ENCODE results near the gene EPHA3.

GRCh38 chr3:89171687-89172545 lies 64.5 kb downstream of the EPHA3 start:
- TF ChIP-seq, protein P1, sequence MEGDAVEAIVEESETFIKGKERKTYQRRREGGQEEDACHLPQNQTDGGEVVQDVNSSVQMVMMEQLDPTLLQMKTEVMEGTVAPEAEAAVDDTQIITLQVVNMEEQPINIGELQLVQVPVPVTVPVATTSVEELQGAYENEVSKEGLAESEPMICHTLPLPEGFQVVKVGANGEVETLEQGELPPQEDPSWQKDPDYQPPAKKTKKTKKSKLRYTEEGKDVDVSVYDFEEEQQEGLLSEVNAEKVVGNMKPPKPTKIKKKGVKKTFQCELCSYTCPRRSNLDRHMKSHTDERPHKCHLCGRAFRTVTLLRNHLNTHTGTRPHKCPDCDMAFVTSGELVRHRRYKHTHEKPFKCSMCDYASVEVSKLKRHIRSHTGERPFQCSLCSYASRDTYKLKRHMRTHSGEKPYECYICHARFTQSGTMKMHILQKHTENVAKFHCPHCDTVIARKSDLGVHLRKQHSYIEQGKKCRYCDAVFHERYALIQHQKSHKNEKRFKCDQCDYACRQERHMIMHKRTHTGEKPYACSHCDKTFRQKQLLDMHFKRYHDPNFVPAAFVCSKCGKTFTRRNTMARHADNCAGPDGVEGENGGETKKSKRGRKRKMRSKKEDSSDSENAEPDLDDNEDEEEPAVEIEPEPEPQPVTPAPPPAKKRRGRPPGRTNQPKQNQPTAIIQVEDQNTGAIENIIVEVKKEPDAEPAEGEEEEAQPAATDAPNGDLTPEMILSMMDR (IDR thresholded peaks at IDR 0.05; ENCODE audit: poor library complexity, severe bottlenecking) = no peak
- TF ChIP-seq EZH2 (IDR thresholded peaks at IDR 0.05; ENCODE audit: borderline replicate concordance, insufficient read depth, low read length, poor library complexity, severe bottlenecking) = no peak
- no peak for TF ChIP-seq POLR2AphosphoS5 (IDR thresholded peaks at IDR 0.05)
- TF ChIP-seq EP300 (conservative IDR thresholded peaks at IDR 0.05; ENCODE audit: poor library complexity, severe bottlenecking) = no peak
- no peak for TF ChIP-seq MXI1 (conservative IDR thresholded peaks at IDR 0.05; ENCODE audit: poor library complexity, severe bottlenecking)
